ENCODE data around the gene CDH16.

CDH16 gene

DNA sequence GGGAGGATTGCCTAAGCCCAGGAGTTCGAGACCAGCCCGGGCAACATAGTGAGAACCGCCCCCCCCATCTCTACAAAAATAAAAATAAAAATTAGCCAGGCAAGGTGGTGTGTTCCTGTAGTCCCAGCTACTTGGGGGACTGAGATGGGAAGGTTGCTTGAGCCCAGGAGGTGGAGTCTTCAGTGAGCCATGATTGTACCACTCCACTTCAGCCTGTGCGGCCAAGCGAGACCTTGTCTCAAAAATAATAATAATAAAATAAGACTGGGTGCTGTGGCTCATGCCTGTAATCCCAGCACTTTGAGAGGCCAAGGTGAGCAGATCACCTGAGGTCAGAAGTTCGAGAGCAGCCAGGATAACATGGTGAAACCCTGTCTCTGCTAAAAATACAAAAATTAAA, 26.9 kb downstream of the CDH16 start:
- H3K4me2 ChIP-seq (ENCODE audit: low read length) = no peak overlapping the region
- H3K36me3 ChIP-seq (ENCODE audit: insufficient read depth, low read length) = peaks cover 6% of the 10 kb centered on the region
- H3K27ac ChIP-seq (ENCODE audit: low read depth, low read length, poor library complexity, severe bottlenecking) = no peak overlapping the region
- H3K4me3 ChIP-seq (ENCODE audit: low read depth, low read length, poor library complexity, severe bottlenecking) = no peak overlapping the region
- TF ChIP-seq, protein P1, sequence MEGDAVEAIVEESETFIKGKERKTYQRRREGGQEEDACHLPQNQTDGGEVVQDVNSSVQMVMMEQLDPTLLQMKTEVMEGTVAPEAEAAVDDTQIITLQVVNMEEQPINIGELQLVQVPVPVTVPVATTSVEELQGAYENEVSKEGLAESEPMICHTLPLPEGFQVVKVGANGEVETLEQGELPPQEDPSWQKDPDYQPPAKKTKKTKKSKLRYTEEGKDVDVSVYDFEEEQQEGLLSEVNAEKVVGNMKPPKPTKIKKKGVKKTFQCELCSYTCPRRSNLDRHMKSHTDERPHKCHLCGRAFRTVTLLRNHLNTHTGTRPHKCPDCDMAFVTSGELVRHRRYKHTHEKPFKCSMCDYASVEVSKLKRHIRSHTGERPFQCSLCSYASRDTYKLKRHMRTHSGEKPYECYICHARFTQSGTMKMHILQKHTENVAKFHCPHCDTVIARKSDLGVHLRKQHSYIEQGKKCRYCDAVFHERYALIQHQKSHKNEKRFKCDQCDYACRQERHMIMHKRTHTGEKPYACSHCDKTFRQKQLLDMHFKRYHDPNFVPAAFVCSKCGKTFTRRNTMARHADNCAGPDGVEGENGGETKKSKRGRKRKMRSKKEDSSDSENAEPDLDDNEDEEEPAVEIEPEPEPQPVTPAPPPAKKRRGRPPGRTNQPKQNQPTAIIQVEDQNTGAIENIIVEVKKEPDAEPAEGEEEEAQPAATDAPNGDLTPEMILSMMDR (IDR thresholded peaks at IDR 0.05; ENCODE audit: low read length) = no peak
- no peak for TF ChIP-seq EZH2 (IDR thresholded peaks at IDR 0.05; ENCODE audit: borderline replicate concordance, low read length)
- no peaks in the 10 kb centered on the region for H4K20me1 ChIP-seq (ENCODE audit: insufficient read depth, low read length)
- H3K9ac ChIP-seq (ENCODE audit: low read length) = no peak overlapping the region
- H3K27me3 ChIP-seq (ENCODE audit: insufficient read depth, low read length) = no peaks in the 10 kb centered on the region
- no peaks in the 10 kb centered on the region for H3K9me2 ChIP-seq (ENCODE audit: low read depth, low read length)
- no peak overlapping the region for H2AFZ ChIP-seq (ENCODE audit: low read length)
- H3F3A ChIP-seq (ENCODE audit: insufficient read depth, low read length) = no peaks in the 10 kb centered on the region
- H3K4me1 ChIP-seq (ENCODE audit: insufficient read depth, low read length, severe bottlenecking) = no peaks in the 10 kb centered on the region
- H3K9me3 ChIP-seq (ENCODE audit: low read length) = no peaks in the 10 kb centered on the region
- H3K79me2 ChIP-seq (ENCODE audit: insufficient read depth, low read length) = no peaks in the 10 kb centered on the region

DNA sequence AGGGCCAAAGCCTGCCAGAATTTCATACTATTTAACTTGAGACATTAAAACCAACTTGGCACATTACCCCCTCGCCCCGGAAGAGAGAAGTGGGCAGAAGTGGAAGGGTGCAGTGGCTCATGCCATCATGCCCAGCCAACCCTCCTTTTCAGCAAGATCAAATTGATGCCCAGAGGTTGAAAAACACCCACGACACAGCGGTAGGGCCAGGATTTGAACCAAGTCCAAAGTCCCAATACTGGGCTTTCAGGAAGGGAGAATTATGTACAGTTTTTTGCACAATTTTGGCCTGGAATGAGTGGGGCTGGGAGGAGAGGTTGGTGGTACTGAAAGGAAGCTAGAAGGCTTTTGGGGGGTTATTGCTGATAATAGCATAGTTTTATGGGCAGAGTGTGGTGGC, 27.3 kb downstream of the CDH16 start:
- Histone ChIP-seq H3K79me2 (ENCODE audit: insufficient read depth, low read length) (no peaks in the 10 kb centered on the region), H3K4me2 (ENCODE audit: low read length) (no peak overlapping the region), H2AFZ (ENCODE audit: low read length) (no peak overlapping the region), H3K36me3 (ENCODE audit: insufficient read depth, low read length) (peaks cover 10% of the 10 kb centered on the region), H3K27ac (ENCODE audit: low read depth, low read length, poor library complexity, severe bottlenecking) (no peak overlapping the region), H3K4me3 (ENCODE audit: low read depth, low read length, poor library complexity, severe bottlenecking) (no peak overlapping the region), H3K27me3 (ENCODE audit: insufficient read depth, low read length) (no peaks in the 10 kb centered on the region), H3K9me3 (ENCODE audit: low read length) (no peaks in the 10 kb centered on the region), H4K20me1 (ENCODE audit: insufficient read depth, low read length) (no peaks in the 10 kb centered on the region), H3F3A (ENCODE audit: insufficient read depth, low read length) (no peaks in the 10 kb centered on the region), H3K9me2 (ENCODE audit: low read depth, low read length) (no peaks in the 10 kb centered on the region), H3K4me1 (ENCODE audit: insufficient read depth, low read length, severe bottlenecking) (no peaks in the 10 kb centered on the region), H3K9ac (ENCODE audit: low read length) (no peak overlapping the region)
- TF ChIP-seq, protein P1 (IDR thresholded peaks at IDR 0.05; ENCODE audit: low read length) = no peak
- no peak for TF ChIP-seq EZH2 (IDR thresholded peaks at IDR 0.05; ENCODE audit: borderline replicate concordance, low read length)

DNA sequence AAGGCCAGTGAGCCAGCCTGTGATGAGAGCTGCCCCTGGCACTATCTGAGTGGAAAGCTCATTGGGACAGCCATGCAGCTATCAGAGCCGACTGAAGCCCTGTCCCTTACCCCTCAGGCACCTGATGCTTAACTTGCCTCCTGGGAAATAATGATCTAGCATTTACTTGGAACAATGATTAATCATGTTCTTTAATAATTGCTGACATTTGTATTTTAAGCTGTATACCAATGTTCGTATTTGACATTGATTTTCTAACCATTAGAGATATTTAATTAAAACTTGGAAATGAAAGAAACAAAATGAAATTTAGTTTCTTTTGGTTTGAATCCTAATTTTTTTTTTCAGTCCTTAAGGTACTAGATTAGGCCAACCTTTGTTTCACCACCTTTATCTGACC, 27.9 kb downstream of the CDH16 start:
- Histone ChIP-seq H3K36me3 (ENCODE audit: insufficient read depth, low read length) (peaks cover 16% of the 10 kb centered on the region), H2AFZ (ENCODE audit: low read length) (no peak overlapping the region), H3K4me3 (ENCODE audit: low read depth, low read length, poor library complexity, severe bottlenecking) (no peak overlapping the region), H3K4me1 (ENCODE audit: insufficient read depth, low read length, severe bottlenecking) (no peaks in the 10 kb centered on the region), H3K27ac (ENCODE audit: low read depth, low read length, poor library complexity, severe bottlenecking) (no peak overlapping the region), H4K20me1 (ENCODE audit: insufficient read depth, low read length) (no peaks in the 10 kb centered on the region), H3K79me2 (ENCODE audit: insufficient read depth, low read length) (no peaks in the 10 kb centered on the region), H3K9me3 (ENCODE audit: low read length) (no peaks in the 10 kb centered on the region), H3K9me2 (ENCODE audit: low read depth, low read length) (no peaks in the 10 kb centered on the region), H3K4me2 (ENCODE audit: low read length) (no peak overlapping the region), H3K9ac (ENCODE audit: low read length) (no peak overlapping the region), H3K27me3 (ENCODE audit: insufficient read depth, low read length) (no peaks in the 10 kb centered on the region), H3F3A (ENCODE audit: insufficient read depth, low read length) (no peaks in the 10 kb centered on the region)
- TF ChIP-seq, protein P1 (IDR thresholded peaks at IDR 0.05; ENCODE audit: low read length) = no peak
- TF ChIP-seq EZH2 (IDR thresholded peaks at IDR 0.05; ENCODE audit: borderline replicate concordance, low read length) = no peak

Data from OCI-LY1 (cell line).